Fibroblast of pulmonary artery (primary cell): ENCODE data around the gene KIAA0040.
A peak's percentile ranks its signal among the peaks of the same experiment; 100 is the strongest.

Experiments used
- DNase-seq: peaks from one replicate; pipeline ENCODE4 v3.0.0-alpha.2; 2010; ENCODE audit warnings: low read depth
- H3K4me3 ChIP-seq: replicated peaks from 2 replicates; pipeline ENCODE4 v1.5.1; 2011; ENCODE audit warnings: low read depth, mild to moderate bottlenecking, control low read depth, low read length, moderate library complexity
- TF ChIP-seq, protein P1 (sequence below): IDR thresholded peaks from 2 replicates; pipeline ENCODE4 v1.5.1; 2011; ENCODE audit warnings: mild to moderate bottlenecking, control low read depth, low read length, inconsistent platforms; ENCODE audit errors: missing control alignments

KIAA0040 gene

DNA sequence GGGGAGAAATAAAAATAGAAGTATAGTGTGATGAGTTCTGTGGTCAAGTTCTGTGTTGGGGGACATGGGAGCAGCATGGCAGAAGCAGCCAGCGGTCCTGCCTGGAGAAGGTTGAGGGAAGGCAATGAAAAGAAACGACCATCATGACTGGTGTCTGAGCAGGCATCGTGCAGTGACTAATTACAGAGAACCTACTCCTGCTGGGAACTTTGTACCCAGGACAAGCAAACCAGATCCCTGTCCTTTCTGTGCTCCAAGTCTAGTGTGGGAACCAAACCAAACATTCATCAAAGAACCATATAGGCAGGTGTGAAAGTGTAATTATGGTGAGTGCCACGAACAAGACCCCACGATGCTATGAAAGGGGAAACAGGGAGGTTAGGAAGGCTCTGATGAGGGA, 25.8 kb downstream of the KIAA0040 start:
- TF ChIP-seq, protein P1, sequence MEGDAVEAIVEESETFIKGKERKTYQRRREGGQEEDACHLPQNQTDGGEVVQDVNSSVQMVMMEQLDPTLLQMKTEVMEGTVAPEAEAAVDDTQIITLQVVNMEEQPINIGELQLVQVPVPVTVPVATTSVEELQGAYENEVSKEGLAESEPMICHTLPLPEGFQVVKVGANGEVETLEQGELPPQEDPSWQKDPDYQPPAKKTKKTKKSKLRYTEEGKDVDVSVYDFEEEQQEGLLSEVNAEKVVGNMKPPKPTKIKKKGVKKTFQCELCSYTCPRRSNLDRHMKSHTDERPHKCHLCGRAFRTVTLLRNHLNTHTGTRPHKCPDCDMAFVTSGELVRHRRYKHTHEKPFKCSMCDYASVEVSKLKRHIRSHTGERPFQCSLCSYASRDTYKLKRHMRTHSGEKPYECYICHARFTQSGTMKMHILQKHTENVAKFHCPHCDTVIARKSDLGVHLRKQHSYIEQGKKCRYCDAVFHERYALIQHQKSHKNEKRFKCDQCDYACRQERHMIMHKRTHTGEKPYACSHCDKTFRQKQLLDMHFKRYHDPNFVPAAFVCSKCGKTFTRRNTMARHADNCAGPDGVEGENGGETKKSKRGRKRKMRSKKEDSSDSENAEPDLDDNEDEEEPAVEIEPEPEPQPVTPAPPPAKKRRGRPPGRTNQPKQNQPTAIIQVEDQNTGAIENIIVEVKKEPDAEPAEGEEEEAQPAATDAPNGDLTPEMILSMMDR = no peak
- no peak overlapping the region for H3K4me3 ChIP-seq
- DNase-seq = no peak

DNA sequence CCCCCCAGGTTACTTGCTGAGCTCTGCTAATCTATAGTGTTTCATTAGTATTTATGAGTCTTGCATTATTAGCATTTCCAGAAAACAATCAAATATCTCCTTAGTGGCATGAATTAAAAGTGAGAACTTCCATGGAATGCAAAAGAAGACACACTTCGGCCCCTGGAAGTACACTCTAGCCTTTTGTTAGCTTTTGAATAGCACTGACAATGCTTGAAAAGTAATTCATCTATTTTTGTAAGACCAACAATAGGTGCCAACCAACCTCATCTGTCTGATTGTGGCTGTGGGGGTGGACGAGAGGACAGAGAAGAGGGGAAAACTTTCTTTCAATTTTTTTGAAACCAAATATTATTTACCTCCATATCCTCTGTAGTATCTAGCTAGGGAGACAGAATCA, 27.8 kb downstream of the KIAA0040 start:
- no peak overlapping the region for H3K4me3 ChIP-seq
- TF ChIP-seq, protein P1 = no peak
- DNase-seq = no peak

- TF ChIP-seq, protein P1 = no peak
- no peak overlapping the region for H3K4me3 ChIP-seq
- no peak for DNase-seq
Observed at GRCh38 chr1:175163702-175164101, 28.9 kb downstream of the KIAA0040 start.

DNA sequence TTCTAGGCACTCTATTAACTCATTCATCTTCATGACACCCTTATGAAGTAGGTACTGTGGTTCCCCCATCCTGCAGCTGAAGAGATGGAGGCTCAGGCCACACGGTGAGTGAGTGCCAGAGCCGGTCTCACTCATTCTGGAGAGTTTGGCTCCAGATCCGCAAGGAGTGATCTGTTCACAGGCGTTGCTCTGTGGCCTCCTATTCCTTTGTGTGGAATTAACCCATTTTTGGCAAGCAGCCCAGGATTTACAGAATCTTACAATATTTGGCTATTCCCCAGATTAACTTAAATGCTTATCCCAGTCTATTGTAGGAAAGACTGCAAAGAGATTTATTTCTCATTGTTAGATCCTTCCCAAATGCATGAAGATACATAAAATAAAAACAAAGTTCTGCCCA, 29.6 kb downstream of the KIAA0040 start:
- no peak overlapping the region for H3K4me3 ChIP-seq
- peak; percentile 53 for DNase-seq
- TF ChIP-seq, protein P1 = no peak

DNA sequence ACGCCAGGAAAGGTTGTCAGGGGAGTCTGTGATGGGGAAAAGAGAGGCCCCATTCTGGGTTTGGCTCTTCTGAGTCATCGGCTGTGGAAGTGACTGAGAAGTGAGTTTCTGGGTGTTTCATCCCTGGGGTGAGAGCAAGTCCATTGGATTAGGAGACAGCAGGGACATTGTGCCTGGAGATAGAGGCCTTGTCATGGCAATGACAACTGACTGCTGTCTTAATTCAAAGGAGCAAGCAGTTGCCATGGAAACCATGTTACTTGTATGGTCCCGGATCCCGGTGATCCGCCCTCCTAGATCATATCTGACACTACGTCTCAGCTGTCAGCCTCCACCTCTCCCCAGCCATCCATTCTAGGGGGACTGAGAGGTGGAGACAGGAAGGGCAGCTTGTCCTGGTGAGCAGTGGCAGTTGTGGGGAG, 34.4 kb downstream of the KIAA0040 start:
- no peak overlapping the region for H3K4me3 ChIP-seq
- TF ChIP-seq, protein P1 = no peak
- DNase-seq = no peak

- TF ChIP-seq, protein P1 = no peak
- no peak overlapping the region for H3K4me3 ChIP-seq
- no peak for DNase-seq
Observed at GRCh38 chr1:175157200-175157599, 35.4 kb downstream of the KIAA0040 start.

DNA sequence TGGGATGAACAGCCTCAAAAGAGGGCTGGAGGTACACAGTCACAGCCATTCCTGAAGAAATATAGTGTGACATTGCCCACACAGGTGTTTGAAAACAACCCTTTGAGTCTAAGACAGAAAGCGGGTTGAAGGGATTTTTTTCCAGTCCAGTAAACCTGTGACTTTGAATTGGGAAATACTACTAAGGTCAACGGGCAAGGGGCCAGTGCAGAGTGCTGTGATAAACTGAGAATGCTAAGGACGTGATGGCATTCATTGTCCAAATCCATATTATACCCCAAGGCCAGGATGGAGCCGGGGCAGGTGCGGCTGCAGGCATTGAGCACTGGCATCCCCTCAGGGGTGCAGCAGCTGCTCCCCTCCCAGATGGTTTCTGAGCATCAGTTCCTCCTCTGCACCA, 36.6 kb downstream of the KIAA0040 start:
- no peak for DNase-seq
- H3K4me3 ChIP-seq = no peak overlapping the region
- TF ChIP-seq, protein P1 = no peak
